Astrocyte of the cerebellum (primary cell): Measurements from ENCODE around the gene GPR171.
"Not testable (repeated sequence)": the region's sequence is repeated elsewhere in the genome, so short reads cannot be mapped to it uniquely, and the experiment has no call there.

Source experiments
- DNase-seq: peaks from one replicate; pipeline ENCODE4 v3.0.0-alpha.2; 2011; ENCODE audit warnings: low read depth
- H3K4me3 ChIP-seq: 2 replicates; pipeline ENCODE4 v1.5.1; 2011; ENCODE audit warnings: mild to moderate bottlenecking, low read depth, low read length, moderate library complexity
- in situ Hi-C: cut with HindIII; loops from 2 replicates; pipeline ENCODE4 v1.10.0; 2017; ENCODE audit warnings: low sequenced_read_pairs
- TF ChIP-seq, protein P1 (sequence below): IDR thresholded peaks from 2 replicates; pipeline ENCODE4 v1.5.1; 2012; ENCODE audit warnings: low read length, low read depth, moderate library complexity, mild to moderate bottlenecking; ENCODE audit errors: missing control alignments

The GPR171 gene, protein sequence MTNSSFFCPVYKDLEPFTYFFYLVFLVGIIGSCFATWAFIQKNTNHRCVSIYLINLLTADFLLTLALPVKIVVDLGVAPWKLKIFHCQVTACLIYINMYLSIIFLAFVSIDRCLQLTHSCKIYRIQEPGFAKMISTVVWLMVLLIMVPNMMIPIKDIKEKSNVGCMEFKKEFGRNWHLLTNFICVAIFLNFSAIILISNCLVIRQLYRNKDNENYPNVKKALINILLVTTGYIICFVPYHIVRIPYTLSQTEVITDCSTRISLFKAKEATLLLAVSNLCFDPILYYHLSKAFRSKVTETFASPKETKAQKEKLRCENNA

GRCh38 chr3:151203051-151203420 lies at the start of gene GPR171:
TSS of gene GPR171 (minus strand) at chr3:151203216. CDS start at chr3:151199386, 3,830 bp downstream.
- TF ChIP-seq, protein P1, sequence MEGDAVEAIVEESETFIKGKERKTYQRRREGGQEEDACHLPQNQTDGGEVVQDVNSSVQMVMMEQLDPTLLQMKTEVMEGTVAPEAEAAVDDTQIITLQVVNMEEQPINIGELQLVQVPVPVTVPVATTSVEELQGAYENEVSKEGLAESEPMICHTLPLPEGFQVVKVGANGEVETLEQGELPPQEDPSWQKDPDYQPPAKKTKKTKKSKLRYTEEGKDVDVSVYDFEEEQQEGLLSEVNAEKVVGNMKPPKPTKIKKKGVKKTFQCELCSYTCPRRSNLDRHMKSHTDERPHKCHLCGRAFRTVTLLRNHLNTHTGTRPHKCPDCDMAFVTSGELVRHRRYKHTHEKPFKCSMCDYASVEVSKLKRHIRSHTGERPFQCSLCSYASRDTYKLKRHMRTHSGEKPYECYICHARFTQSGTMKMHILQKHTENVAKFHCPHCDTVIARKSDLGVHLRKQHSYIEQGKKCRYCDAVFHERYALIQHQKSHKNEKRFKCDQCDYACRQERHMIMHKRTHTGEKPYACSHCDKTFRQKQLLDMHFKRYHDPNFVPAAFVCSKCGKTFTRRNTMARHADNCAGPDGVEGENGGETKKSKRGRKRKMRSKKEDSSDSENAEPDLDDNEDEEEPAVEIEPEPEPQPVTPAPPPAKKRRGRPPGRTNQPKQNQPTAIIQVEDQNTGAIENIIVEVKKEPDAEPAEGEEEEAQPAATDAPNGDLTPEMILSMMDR: no peak
- no peak for DNase-seq

DNA sequence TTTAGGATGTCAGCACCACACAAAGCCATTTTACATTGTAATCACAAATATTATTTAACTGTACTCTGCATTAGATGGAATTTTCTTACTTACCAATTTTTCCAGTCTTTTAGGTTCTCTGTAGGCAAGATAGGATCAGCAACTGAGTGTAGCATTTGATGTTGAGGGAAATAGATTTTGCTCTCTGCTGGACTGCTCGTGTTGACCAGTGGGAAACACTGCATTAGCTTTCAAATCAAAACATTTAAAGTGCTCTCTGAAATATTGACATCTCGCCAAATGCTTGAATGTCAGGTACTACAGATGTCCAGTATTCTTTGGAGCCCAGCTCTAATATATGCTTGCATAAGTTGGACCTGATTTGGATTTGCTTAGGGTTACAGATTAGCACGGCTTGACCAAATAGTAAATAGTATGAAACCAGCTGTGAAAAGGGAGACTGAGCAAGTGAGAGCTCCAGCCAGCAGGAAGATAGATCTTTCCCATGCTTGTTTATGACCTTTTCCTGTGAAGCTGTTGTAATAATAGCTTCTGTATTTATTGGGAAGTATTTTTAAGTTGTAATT lies 45.8 kb upstream of the GPR171 start:
- TF ChIP-seq, protein P1: no peak
- no peak overlapping the region for H3K4me3 ChIP-seq
- in situ Hi-C loops: no loop called here
- no peak for DNase-seq

More at GRCh38 chr3:151203051-151203420, at the start of gene GPR171:
- H3K4me3 ChIP-seq: no peak within 1 kb of the TSS
- in situ Hi-C loops: no loop called here

DNA sequence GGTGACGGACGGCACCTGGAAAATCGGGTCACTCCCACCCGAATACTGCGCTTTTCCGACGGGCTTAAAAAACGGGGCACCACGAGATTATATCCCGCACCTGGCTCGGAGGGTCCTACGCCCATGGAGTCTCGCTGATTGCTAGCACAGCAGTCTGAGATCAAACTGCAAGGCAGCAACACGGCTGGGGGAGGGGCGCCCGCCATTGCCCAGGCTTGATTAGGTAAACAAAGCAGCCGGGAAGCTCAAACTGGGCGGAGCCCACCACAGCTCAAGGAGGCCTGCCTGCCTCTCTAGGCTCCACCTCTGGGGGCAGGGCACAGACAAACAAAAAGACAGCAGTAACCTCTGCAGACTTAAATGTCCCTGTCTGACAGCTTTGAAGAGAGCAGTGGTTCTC lies 39.0 kb upstream of the GPR171 start:
- H3K4me3 ChIP-seq, DNase-seq, in situ Hi-C loops: not testable (repeated sequence)

GRCh38 chr3:151236736-151237135 lies 33.7 kb upstream of the GPR171 start:
- in situ Hi-C loops: no loop called here
- TF ChIP-seq, protein P1: no peak
- H3K4me3 ChIP-seq: no peak overlapping the region
- no peak for DNase-seq

GRCh38 chr3:151236316-151236715 lies 33.3 kb upstream of the GPR171 start:
- in situ Hi-C loops: no loop called here
- no peak overlapping the region for H3K4me3 ChIP-seq
- TF ChIP-seq, protein P1: no peak
- DNase-seq: no peak

GRCh38 chr3:151234825-151235224 lies 31.8 kb upstream of the GPR171 start:
- DNase-seq: no peak
- in situ Hi-C loops: loop anchor here (5.0 kb wide), 1 partner anchor 32 kb away; no protein-coding TSS in a partner anchor
- H3K4me3 ChIP-seq: no peak overlapping the region
- TF ChIP-seq, protein P1: no peak

- no peak overlapping the region for H3K4me3 ChIP-seq
- DNase-seq: no peak
- in situ Hi-C loops: loop anchor here (5.0 kb wide), 1 partner anchor 34 kb away; no protein-coding TSS in a partner anchor
- TF ChIP-seq, protein P1: no peak
Measured at GRCh38 chr3:151232991-151233390, 30.0 kb upstream of the GPR171 start.

DNA sequence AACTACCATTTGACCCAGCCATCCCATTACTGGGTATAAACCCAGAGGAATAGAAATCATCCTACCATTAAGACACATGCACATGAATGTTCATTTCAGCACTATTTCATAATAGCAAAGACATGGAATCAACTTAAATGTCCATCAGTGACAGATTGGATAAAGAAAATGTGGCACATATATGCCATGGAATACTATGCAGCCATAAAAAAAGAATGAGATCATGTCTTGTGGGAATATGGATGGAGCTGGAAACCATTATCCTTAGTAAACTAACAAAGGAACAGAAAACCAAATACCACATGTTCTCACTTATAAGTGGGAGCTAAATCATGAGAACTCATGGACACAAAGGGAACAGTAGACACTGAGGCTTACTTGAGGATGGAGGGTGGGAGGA lies 29.4 kb upstream of the GPR171 start:
- in situ Hi-C loops: loop anchor here (5.0 kb wide), 1 partner anchor 35 kb away; no protein-coding TSS in a partner anchor

More for the DNA sequence above, 29.4 kb upstream of the GPR171 start:
- not testable (repeated sequence) for DNase-seq, H3K4me3 ChIP-seq
